HG02610 (cell line): Measurements from ENCODE around the gene SUPT20HL2.
"Not testable (repeated sequence)": the region's sequence is repeated elsewhere in the genome, so short reads cannot be mapped to it uniquely, and the experiment has no call there.

Experiments used
- ATAC-seq: cut with Tn5 transposase; IDR thresholded peaks from one replicate; pipeline ENCODE4 v1.9.1; 2021; ENCODE audit warnings: mild to moderate bottlenecking, moderate library complexity; ENCODE audit not compliant: unreplicated experiment

The SUPT20HL2 gene

DNA sequence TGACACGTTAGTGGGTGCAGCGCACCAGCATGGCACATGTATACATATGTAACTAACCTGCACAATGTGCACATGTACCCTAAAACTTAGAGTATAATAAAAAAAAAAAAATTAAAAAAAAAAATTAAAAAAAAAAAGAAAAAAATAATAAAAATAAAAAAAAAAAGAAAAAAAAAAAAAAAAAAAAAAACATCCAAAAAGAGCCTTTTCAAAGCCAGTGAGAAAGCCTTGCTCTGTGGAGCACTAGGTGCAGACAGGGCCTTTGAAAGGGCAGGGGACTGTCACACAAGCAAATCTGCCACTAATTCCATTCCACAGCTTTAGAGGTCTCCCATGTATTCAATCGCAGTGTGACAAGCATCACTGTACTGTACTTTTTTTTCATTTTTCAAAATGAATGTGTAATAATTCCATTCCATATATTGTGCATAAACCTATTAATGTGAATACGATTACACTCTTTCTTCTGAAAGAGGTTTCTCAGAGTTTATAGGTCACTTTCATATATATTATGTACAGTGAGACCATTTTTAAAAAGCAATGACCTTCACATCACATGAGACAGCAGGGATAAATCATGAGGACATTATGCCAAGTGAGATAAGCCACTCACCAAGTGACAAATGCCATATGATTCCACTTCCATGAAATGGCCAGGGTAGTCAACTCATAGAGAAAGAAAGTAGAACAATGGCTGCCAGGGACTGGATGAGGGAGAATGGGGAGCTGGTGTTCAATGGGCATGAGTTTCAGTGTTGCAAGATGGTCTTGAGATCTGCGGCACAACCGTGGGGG, 4.1 kb downstream of the SUPT20HL2 start:
- not testable (repeated sequence) for ATAC-seq

DNA sequence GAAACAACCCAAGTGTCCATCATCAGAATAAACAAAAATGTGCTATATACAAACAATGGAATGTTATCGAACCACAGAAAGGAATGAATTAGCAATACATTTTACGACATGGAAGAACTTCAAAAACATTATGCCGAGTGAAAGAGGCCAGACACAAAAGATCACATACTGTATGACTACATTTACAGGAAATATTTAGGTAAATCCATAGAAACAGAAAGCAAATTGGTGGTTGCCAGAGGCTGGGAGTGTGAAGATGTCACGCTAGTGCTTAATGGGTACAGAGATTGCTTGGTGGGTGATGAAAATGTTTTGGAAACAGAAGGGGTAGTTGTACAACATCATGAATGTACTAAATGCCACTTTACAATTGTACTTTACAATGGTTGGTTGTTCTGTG, 5.1 kb downstream of the SUPT20HL2 start:
- ATAC-seq = not testable (repeated sequence)

DNA sequence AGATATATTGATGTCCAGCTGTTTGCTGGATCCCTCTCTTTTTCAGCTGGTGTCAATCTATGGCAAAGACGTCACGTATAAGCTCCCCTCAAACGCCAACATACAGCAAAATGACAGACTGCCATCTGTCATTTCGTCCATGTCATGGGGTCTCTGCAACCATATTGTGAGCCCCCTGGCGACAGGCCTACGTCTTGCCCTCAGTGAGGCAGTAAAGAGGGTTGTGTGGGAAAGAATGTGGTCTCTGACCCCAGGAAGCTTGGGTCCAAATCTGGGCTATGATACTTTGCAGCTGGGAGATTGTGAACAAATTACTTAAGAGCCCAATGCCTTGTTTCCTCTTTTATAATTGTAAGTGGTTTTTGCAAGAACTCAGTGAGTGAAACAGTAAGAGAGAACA, 7.4 kb downstream of the SUPT20HL2 start:
- no peak for ATAC-seq

DNA sequence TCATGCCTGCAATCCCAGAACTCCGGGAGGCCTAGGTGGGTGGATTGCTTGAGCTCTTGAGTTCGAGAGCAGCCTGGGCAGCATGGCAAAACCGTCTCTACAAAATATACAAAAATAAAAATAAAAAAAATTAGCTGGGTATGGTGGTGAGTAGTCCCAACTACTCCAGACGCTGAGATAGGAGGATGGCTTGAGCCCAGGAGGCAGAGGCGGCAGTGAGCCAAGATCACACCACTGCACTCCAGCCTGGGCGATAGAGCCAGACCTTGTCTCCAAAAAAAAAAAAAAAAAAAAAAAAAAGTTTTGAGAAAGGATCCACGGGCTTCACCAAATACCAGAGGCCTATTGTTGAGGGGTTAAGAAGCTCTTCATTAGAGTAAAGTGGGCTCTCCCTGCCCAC, 8.0 kb downstream of the SUPT20HL2 start:
- no peak for ATAC-seq

DNA sequence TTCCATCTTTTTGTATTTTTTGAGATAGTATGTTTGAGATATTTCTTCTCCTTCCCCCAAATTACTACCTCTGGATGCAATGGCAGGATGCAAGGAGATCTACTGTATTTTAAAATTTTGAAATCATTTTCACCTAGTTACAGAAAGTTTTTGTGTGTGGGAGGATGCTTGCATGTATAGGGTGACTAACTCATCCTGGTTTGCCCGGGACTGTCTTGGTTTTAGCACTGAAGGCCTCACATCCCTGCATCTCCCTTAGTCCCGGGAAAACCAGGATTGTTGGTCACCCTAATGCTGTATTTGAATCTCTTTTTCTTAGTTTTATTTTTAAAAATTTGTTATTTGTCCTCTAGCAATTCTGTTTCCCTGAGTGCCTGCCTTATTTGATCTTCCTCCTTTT, 12.1 kb downstream of the SUPT20HL2 start:
- ATAC-seq = no peak

DNA sequence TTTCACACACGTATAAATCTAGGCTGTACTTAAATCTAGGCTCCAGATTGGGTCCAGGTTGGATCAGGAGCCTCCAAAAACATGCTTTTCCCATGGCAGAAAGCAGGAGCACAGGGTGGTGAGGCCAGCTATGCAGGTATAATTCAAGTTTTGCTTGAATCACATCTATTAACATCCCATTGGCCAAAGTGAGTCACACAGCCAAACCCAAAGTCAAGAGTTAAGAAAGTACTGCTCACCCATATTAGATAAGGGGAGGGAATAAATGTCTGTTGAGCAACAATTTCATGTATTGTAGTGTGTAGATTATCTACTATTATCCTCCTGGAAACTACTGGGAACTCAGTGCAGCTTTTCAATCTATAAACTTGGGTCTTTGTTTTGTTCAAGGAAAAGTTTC, 12.8 kb downstream of the SUPT20HL2 start:
- ATAC-seq = no peak

DNA sequence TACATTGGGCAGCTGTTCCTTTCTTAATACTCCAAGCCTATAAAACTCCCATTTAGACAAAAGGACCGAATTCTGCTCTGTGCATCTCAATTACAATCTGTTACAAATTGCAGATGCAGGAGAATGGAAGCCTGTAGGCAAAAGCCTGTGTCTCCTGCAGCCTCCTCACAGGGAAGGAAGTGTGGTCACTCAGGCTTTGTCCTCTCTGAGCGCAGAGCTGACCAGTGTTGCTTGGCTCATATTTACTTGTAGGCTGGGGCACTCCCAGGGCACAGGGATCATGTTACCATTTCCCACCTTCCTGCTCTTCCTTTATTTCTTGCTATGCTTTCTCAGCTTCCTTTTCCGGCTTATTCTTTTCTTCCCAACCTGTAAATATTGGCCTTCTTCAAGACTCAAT, 15.7 kb downstream of the SUPT20HL2 start:
- no peak for ATAC-seq

DNA sequence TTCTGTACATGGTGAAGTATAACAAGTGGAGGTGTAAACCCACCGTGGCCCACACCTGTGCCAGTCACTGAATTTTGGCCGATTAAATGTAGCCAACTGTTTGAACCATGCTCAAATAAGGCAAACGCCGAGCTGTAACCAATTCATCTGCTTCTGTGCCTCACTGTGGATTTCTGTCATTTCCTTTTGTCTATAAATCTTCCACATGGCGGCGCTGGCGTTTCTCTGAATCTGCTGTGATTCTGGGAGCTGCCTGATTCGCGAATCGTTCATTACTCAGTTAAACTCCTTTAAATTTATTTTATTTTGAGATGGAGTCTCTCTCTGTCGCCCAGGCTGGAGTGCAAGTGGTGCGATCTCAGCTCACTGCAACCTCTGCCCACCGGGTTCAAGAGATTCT, 19.2 kb downstream of the SUPT20HL2 start:
- no peak for ATAC-seq

DNA sequence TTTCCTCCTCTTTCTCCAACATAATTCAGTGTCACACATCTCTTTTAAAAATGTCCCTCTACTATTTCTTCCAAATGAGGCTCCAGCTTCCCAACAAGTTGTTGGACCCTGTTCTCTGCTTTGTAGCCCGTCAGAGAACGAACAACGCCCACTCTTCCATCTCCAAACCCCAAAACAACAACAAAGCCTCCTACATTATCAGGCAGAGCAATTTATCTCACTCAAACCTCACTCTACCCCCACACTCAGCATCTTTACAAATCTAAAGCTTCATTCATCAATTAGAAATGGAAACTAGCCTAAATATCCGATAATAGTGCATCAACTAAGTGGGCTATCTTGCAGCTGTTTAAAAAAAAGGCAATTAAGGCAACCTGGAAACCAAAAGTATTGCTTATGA, 20.5 kb downstream of the SUPT20HL2 start:
- no peak for ATAC-seq

DNA sequence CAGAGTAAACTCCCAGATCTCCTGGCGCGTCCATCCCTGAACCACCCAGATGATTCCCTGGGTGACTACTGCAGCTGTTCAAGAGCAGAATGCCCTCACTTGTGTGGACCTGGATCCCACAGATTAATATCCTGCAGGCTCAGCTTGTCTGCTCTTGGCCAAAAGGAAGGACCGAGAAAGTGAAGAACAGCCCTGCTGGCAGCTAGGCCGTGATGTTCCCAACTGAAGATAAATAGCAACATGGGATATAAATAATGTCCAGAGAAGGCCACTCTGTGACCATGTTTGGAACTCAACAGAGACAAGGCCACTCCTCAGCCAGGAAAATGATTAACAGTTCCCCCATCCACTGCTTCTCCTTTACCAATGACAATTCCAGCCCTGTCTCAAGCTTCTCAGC, 21.5 kb downstream of the SUPT20HL2 start:
- ATAC-seq = no peak

DNA sequence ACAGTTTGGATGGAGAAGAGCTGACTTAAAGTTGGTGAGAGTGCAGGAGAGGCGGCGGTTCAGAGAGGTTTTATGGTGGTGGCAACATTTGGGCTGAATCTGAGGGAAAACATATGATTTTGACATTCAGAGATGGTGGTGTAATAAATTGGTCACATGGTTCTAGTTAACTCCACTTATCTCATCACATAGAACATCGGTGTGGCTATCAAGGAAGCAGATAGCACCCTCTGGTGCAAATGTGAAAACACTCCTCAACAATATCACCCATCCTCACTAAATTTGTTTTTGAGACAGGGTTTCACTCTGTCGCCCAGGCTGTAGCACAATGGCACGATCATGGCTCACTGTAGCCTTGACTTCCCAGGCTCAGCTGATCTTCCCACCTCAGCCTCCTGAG, 28.8 kb downstream of the SUPT20HL2 start:
- no peak for ATAC-seq

DNA sequence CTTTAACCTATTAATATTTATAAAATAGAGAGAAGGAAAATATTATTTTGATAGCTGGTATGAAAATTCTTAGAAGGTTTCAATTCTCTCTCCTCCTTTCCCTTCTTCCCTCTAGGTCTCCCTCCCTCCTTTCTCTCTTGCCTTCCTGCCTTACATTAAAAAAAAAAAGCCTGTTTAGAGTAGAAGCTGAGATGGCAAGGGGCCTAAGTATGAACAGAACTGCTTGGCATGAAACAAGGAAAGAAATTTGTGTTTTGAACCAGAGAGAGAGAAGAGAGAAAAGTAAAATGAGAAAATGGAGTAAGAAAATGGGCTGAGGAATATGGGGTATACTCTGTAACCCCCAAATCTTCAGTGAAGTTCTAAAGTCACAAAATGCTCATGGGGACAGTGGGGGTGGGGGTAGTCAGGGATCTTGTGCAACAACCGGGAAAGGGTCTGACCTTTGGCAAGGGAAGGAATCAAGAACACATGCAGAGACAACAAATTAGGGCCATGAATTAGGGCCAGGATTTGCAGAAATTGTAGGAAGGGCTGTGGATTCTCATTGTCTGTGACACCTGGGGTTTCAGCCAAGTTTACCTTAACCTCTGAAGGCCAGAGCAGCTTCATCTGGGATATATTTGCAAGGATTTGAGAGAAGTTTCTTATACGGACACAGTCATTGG, 30.6 kb downstream of the SUPT20HL2 start:
- ATAC-seq = no peak

DNA sequence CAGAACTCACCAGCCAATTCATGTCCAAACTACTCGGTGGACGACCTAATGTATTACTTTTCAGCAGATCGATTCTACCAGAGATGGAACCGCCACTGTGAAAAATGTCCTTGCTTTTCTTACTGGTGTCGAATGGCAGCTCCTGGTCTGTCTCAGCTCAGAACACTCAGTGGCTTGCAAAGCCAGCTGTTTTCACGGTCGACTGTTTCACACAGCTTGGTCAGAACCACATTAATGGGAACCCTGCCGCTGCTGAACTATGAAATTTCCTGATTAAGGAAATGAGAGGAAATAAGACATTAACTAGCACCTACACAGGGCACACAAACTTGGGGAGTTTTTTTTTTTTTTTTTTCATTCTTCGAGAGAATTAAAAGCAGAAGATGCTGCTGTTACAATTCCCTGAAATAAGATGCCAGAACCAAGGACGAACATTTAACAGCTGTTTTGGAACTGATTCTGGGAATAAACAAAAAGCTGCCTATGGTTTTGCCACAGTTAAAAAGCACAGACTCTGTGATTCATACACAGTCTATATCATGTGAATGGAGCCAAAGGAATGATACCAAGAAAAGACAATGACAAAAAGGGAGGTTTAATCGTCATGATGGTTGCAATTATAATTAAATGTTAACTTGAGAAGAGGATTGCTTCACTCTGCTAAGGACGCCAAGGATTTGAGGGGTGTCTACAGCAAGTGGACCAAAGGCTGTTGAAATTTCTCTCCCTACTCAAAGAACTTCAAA, 31.3 kb downstream of the SUPT20HL2 start:
- no peak for ATAC-seq

DNA sequence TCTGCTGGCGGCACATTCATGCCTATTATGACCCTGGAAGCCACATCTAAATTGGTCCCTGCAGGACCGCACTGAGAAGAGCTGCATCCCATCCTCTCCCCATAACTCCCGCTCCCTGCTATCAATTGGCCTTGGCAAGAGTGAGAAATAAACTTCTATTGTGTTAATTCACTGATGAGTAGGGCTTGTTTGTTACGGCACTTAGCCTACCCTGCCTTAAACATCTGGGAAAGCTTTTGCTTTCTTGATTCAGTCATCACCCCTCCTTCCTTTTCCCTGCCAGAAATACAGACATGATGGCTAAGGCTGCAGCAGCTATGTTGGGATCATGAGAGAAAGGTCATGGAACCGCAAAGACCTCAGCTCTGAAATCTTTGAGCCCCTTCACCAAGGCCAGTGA, 36.5 kb downstream of the SUPT20HL2 start:
- ATAC-seq = no peak

DNA sequence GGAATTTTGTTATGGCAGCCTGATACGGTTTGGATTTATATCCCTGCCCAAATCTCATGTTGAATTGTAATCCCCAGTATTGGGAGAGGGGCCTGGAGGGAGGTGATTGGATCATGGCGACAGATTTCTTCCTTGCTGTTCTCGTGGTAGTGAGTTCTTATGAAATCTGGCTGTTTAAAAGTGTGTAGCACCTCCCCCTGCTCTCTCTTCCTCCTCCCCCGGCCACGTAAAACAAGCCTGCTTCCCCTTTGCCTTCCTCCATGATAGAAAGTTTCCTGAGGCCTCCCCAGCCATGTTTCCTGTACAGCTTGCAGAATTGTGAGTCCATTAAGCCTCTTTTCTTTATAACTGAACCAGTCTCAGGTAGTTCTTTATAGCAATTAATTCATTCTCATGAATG, 37.9 kb downstream of the SUPT20HL2 start:
- no peak for ATAC-seq

DNA sequence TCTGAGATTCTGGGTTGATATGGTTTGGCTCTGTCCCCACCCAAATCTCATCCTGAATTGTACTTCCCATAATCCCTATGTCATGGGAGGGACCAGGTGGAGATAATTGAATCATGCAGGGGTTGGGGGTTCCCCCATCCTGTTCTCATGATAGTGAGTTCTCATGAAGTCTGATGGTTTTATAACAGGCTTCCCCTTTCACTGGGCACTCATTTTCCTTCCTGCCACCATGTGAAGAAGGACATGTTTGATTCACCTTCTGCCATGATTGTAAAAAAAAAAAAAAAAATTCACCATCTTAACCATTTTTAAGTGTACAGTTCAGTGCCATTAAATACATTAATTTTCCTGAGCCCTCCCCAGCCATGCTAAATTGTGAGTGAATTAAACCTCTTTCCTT, 42.6 kb downstream of the SUPT20HL2 start:
- ATAC-seq = no peak

DNA sequence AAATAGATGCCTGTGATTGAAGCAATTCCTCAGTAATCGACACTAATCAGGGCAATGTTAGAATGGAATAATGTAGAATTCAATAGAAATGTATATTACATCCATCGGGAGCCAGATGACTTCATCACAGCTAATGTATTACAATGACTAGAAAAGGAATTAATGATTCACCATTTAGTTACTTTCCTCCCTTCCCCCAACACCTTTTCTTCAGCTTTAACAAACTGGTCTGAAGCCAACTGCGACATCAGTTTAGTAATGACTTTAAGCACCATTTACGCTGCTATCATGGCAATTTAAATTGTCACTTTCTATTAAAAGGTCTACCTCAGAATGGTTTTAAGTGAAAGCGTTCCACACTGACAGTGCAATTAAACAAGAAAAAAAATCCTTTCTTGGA, 45.1 kb downstream of the SUPT20HL2 start:
- ATAC-seq = no peak

DNA sequence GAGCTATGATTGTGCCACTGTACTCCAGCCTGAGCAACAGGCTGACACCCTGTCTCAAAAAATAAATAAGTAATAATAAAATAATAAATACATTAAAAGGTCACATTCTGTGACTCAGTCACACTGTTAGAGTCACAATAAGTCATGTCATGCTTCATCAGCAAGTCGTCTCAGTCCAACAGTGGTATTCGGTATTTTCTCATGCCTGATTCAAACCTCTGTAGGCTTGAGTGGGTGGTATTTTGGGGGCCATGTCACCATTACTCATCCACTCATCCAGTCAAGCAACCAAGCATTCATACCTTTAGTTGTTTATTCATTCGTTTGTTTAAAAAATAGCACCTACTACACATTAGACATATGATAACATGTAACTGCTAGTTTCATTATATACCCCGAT, 46.9 kb downstream of the SUPT20HL2 start:
- ATAC-seq = no peak

DNA sequence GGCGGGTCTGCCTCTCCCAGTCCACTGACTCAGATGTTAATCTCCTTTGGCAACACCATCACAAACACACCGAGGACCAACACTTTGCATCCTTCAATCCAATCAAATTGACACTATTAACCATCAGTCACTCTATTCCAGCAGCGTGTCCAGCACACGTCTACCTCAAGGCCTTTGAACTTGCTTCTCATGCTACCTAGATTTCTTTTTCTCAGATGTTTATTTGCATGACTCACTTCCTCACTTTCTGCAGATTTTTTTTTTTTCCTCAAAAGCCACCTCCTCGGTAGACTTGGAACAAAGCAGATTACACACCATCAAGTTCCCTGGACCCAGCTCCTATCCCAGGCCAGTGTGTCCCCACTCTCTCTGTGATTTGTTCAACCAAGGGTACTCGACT, 49.5 kb downstream of the SUPT20HL2 start:
- ATAC-seq = no peak

DNA sequence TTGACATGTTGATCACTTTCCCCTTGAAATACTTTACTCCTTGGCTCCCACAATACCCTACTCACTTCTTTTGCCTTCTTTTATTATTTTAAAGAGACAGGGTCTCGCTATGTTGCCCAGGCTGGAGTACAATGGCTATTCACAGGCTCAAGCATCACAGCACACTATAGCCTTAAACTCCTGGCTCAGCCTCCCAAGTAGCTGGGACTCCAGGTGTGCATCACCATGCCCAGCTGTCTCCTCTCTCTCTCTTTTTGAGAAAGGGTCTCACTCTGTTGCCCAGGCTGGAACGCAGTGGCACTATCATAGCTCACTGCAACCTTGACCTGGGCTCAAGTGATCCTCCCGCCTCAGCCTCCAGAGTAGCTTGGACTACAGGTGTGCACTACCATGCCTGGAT, 51.6 kb downstream of the SUPT20HL2 start:
- ATAC-seq = no peak
